Ascending aorta (tissue), 2 donors: ENCODE data around the gene MAGEF1. TPM values are rescaled to one million over a fixed set of nuclear protein-coding genes. Genes with fewer than 3 reads are reported as not detected.

ENCODE experiments used
- DNase-seq, 2 donors: peaks; one replicate each; pipeline ENCODE4 v3.0.0-alpha.2; 2019; ENCODE audit warnings: low spot score in 2 of 2
- H3K27ac ChIP-seq, 2 donors: fragments of 200-600 bp; sonication (generic); one replicate each; pipeline ENCODE4 v1.5.1; 2016 to 2017; ENCODE audit warnings: mild to moderate bottlenecking in 1 of 2
- H3K27me3 ChIP-seq: fragments of 200-600 bp; sonication (generic); one replicate; pipeline ENCODE4 v1.5.1; 2017
- H3K36me3 ChIP-seq, 2 donors: fragments of 200-600 bp; sonication (generic); one replicate each; pipeline ENCODE4 v1.5.1; 2016
- H3K4me1 ChIP-seq, 2 donors: fragments of 200-600 bp; sonication (generic); one replicate each; pipeline ENCODE4 v1.5.1; 2016 to 2017; ENCODE audit warnings: mild to moderate bottlenecking in 1 of 2
- H3K4me3 ChIP-seq, 2 donors: fragments of 200-600 bp; sonication (generic); one replicate each; pipeline ENCODE4 v1.5.1; 2016 to 2017; ENCODE audit warnings: mild to moderate bottlenecking in 1 of 2
- H3K9me3 ChIP-seq, 2 donors: fragments of 200-600 bp; sonication (generic); one replicate each; pipeline ENCODE4 v1.5.1; 2016
- CTCF ChIP-seq, 3 experiments: fragments of 200-600 bp in 2 of 3; fragments of 450-650 bp in 1 of 3; sonication (generic) in 2 of 3; IDR thresholded peaks; one replicate each; pipeline ENCODE4 v1.5.1; 2016 to 2019; ENCODE audit warnings: antibody characterized with exemption in 3 of 3, mild to moderate bottlenecking in 1 of 3, moderate library complexity in 1 of 3
- intact Hi-C: fragments of 100-400 bp; cut with DNase I; formaldehyde crosslinking; loops from one replicate; pipeline ENCODE4 v1.15.1; 2023
- total RNA-seq: library from RNA; depleted of rRNA; stranded (reverse); fragments of >200 nt; gene quantifications from one replicate; pipeline ENCODE4 v1.1.0, GENCODE V29; 2016

MAGEF1 gene
- total RNA-seq, 1 donor from 2014 or later, result 5.2 TPM

GRCh38 chr3:184758056-184758455, 46.2 kb upstream of the MAGEF1 start:
- TF ChIP-seq CTCF (IDR thresholded peaks at IDR 0.05), result no peak
- H3K36me3 ChIP-seq, result no peaks in the 10 kb centered on the region
- H3K4me3 ChIP-seq, result no peak overlapping the region
- no peak for DNase-seq
- no peaks in the 10 kb centered on the region for H3K9me3 ChIP-seq
- H3K27me3 ChIP-seq, result no peaks in the 10 kb centered on the region
- no peak overlapping the region for H3K27ac ChIP-seq
- H3K4me1 ChIP-seq, result peaks cover 0 to 3% of the 10 kb centered on the region in 2 donors
- intact Hi-C loops, result no loop called here

GRCh38 chr3:184757022-184757651, 45.3 kb upstream of the MAGEF1 start:
- peak in 1 of 2 donors; percentile 82 for DNase-seq
- H3K36me3 ChIP-seq, result no peaks in the 10 kb centered on the region
- intact Hi-C loops, result no loop called here
- peak overlapping the region; percentile 5 to 31 for H3K4me3 ChIP-seq
- peaks cover 0 to 3% of the 10 kb centered on the region in 2 donors for H3K4me1 ChIP-seq
- H3K27me3 ChIP-seq, result no peaks in the 10 kb centered on the region
- TF ChIP-seq CTCF (IDR thresholded peaks at IDR 0.05), result no peak
- peak overlapping the region; percentile 19 to 41 for H3K27ac ChIP-seq
- H3K9me3 ChIP-seq, result no peaks in the 10 kb centered on the region

DNA sequence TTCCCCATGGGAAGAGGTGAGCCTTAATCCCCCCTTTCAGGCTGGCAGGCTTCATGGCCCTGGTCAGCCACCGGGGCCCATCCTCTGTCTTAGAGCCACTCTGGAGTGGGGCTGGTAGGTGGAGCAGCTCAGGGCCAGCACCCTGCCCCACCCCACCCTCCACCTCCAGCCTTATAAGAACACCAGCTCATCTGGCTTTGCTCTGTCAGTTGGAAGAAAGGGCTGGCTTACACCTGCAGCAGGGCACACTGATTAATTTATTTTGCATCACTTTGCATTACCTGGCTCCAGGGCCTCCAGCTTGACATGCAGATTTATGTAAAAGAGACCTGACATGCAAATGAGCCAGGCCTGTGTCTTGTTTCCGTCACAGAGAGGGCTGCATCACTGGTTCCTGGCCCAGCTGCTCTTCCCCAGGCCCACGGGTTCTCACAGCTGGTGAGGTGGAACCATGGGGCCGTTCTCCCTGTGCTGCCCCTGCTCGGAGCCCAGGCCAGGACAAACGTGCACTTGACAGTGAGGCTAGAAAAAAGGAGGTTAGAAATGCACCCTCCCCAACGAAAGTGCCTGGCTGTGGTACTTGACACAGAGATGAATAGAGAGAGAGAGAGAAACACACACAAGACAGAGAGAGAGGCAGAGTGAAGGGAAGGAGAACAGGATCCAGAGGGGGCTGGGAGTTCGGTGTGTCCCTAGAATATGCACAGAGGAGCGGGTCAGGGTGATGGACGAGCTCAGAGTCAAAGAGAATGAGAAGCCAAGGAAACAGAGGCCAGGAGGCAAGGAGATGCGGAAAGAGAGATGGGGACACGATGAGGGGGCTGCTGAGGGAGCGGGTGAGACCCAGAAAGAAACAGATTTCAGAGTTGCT, 44.5 kb upstream of the MAGEF1 start:
- TF ChIP-seq CTCF (IDR thresholded peaks at IDR 0.05), result no peak

DNA sequence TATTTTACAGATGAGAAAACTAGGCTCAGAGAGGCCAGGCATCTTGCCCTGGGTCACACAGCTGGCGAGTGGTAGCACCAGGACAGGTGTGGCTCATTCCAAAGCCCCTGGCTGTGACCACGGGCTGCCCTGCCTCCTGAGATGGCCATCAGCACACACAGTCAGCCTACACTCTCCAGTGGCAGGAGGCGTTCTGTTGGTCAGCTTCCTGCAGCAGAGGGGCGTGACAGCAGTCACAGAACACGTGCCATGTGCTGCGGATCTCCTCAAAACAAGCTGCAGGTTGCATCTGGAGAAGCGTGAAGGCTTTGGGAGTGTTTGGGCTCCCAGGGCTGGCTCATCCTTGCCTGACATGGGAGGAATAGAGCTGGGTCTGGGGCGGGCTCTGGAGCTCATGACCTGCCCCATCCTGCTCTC, 43.5 kb upstream of the MAGEF1 start:
- Histone ChIP-seq H3K36me3 (no peaks in the 10 kb centered on the region), H3K9me3 (no peaks in the 10 kb centered on the region), H3K4me1 (peaks cover 0 to 3% of the 10 kb centered on the region in 2 donors), H3K4me3 (no peak overlapping the region), H3K27ac (no peak overlapping the region), H3K27me3 (no peaks in the 10 kb centered on the region)
- intact Hi-C loops, result no loop called here
- no peak for DNase-seq
- no peak for TF ChIP-seq CTCF (IDR thresholded peaks at IDR 0.05)

More for the DNA sequence above, 44.5 kb upstream of the MAGEF1 start:
- Histone ChIP-seq H3K4me3 (no peak overlapping the region), H3K27me3 (no peaks in the 10 kb centered on the region), H3K36me3 (no peaks in the 10 kb centered on the region), H3K27ac (peak overlapping the region; percentile 19 to 38), H3K9me3 (no peaks in the 10 kb centered on the region), H3K4me1 (peaks cover 0 to 3% of the 10 kb centered on the region in 2 donors)
- no peak for DNase-seq
- intact Hi-C loops, result no loop called here

DNA sequence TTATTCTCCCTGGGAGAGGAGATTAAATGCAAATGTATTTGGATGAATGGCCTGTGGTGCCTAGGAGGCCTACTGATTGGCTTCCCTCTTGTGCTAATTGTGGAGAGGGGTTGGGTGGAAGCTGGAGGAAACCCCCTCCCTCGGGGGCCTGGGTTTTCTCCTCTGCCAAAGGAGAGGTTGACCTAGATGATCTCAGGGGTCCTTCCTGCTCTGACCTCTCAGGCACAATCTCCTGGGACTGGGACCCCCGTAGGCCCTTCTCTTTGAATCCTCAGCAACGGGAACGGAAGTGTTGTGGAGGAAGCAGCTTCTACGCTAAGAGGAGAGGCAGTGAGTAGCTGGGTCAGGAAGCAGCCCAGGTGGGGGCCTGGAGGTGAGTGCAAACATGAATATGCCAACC, 40.5 kb upstream of the MAGEF1 start:
- peaks cover 0 to under 1% of the 10 kb centered on the region in 2 donors for H3K4me1 ChIP-seq
- no peaks in the 10 kb centered on the region for H3K36me3 ChIP-seq
- H3K27me3 ChIP-seq, result no peaks in the 10 kb centered on the region
- no peaks in the 10 kb centered on the region for H3K9me3 ChIP-seq
- TF ChIP-seq CTCF (IDR thresholded peaks at IDR 0.05), result no peak
- DNase-seq, result no peak
- no peak overlapping the region for H3K4me3 ChIP-seq
- no peak overlapping the region for H3K27ac ChIP-seq
- intact Hi-C loops, result no loop called here
